Subcutaneous adipose tissue (tissue), 4 donors: ENCODE data around the gene LILRB2. TPM values are rescaled to one million over a fixed set of nuclear protein-coding genes. Genes with fewer than 3 reads are reported as not detected.
"Not testable (repeated sequence)": the region's sequence is repeated elsewhere in the genome, so short reads cannot be mapped to it uniquely, and the experiment has no call there.

Source experiments
- total RNA-seq, 4 donors: library from RNA; depleted of rRNA; stranded (reverse); fragments of >200 nt; gene quantifications; one replicate each; pipeline ENCODE4 v1.1.0, GENCODE V29; 2016
- TF ChIP-seq, protein P1 (sequence below): fragments of 450-650 bp; IDR thresholded peaks from one replicate; pipeline ENCODE4 v1.5.1; 2016; ENCODE audit warnings: low read depth, mild to moderate bottlenecking, control low read depth, antibody characterized with exemption, moderate library complexity

LILRB2 gene
- total RNA-seq, 4 donors from 2014 or later, result 2.8 to 14.6 (median 7.6) TPM

DNA sequence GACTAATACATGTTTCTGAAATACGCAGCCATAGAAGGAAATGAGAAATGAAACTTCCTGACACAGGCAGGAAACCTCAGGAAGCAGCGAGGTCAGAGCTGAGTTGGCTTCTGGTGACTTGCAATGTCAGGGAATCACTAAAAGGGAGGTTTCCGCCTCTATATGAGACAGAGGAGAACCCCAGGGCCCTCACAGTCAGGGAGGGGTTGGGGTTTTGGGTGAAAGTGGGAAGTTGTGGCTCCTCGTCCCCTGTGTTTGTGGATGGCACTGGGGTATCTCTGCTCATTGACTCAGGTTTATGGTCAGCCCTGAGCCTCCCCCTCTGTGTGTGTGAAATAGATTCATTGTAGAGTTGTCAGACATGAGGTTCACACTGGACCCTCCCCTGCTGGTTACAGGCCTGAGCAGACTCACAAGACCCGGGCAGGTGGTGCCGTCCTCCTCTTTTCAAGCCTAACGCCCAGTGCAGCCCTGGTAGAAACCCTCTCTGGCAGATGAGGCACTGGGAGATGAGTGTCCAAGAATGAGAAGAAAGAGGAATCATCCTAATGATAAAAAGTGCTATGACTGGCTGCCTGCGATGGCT lies 32.8 kb downstream of the LILRB2 start:
- TF ChIP-seq, protein P1, sequence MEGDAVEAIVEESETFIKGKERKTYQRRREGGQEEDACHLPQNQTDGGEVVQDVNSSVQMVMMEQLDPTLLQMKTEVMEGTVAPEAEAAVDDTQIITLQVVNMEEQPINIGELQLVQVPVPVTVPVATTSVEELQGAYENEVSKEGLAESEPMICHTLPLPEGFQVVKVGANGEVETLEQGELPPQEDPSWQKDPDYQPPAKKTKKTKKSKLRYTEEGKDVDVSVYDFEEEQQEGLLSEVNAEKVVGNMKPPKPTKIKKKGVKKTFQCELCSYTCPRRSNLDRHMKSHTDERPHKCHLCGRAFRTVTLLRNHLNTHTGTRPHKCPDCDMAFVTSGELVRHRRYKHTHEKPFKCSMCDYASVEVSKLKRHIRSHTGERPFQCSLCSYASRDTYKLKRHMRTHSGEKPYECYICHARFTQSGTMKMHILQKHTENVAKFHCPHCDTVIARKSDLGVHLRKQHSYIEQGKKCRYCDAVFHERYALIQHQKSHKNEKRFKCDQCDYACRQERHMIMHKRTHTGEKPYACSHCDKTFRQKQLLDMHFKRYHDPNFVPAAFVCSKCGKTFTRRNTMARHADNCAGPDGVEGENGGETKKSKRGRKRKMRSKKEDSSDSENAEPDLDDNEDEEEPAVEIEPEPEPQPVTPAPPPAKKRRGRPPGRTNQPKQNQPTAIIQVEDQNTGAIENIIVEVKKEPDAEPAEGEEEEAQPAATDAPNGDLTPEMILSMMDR, result no peak

GRCh38 chr19:54247106-54247930 lies 33.6 kb downstream of the LILRB2 start:
- TF ChIP-seq, protein P1, result no peak

DNA sequence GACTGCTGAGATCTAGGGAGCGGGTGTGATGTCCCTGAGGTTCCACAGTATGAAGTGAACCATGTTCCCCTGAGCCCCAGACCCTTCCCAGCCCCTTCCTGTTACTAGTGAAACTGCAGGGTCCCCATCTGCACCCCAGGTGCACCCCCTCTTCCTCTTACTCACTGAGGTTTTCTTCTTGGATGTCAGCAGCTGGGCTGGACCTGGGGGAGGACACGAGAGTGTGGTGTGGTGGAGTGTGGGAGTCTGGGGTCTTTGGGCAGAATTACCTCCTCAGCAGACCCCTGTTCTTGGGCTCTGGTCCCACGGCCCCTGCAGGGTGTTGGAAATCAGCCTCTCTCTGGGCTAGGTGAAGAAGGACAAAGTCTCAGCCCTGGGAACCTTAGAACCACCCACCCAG lies 35.0 kb downstream of the LILRB2 start:
- TF ChIP-seq, protein P1, result no peak

GRCh38 chr19:54242646-54243045 lies 38.3 kb downstream of the LILRB2 start, which contains the start of gene LILRA6:
Gene LILRA6 (minus strand): TSS chr19:54242790.
- TF ChIP-seq, protein P1, result not testable (repeated sequence)

GRCh38 chr19:54233941-54234340 lies 47.0 kb downstream of the LILRB2 start:
- TF ChIP-seq, protein P1, result no peak

DNA sequence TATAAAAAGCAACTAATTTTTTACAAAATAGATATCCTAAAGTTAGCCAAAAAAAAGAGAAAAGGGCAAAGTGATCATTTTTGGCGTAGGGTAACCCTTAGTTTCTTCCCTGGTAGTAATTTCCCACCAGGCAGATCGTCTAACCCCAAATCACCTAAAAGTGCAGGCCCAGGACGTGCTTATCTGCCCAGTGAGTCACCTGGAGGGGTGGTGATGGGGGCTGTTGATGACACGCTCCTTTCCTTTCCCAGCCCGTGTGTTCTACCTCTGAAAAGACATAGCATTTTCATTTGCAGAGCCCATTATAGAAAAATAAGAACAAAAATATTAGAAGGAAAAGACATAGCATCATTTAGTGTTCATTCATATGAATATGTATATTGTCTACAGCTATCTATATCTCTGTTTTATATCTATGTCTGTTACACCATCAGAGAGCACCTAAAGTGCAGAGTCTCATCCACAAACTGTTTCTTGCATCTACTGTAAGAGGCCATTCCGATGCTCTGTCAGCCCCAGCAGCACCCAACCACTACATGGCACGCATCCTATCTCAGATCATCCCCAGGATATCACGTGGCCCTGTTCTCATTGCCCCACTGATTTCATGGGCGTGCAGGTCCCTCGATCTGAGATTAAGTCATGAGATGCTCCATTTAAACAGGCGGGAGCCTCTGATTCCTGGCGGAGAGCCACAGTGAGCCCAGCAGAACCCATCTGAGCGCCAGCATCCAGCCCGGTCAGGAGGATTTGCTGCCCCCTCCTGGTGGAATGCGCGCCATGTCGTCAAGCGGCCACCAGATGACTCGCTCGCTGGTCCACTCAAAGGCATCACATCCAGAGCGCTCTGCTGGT lies 49.6 kb downstream of the LILRB2 start:
- TF ChIP-seq, protein P1, result no peak

DNA sequence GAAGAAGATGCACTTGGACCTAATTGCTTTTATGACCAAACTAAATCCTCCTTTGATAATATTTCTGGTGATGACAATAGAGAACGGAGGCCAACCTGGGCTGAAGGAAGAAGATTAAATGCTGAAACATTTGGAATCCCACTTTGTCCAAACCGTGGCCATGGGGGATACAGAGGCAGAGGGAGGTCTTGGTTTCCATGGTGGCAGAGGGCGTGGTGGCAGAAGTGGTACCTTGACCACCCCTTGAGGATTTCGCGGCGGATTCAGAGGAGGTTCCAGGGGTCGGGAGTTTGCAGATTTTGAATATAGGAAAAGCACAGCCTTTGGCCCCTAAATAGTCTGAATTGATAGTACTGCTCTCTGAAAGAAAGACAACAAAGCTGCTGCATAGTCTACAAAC lies 50.9 kb downstream of the LILRB2 start:
- TF ChIP-seq, protein P1, result no peak
